Astrocyte of the spinal cord (primary cell): Measurements from ENCODE around the gene CDC42.

Experiments
- DNase-seq: peaks from one replicate; pipeline ENCODE4 v3.0.0; 2011; ENCODE audit warnings: low read depth, low spot score
- H3K4me3 ChIP-seq: 2 replicates; pipeline ENCODE4 v1.5.1; 2011; ENCODE audit warnings: low read depth, mild to moderate bottlenecking, low read length, moderate library complexity
- in situ Hi-C: cut with HindIII; loops from 2 replicates; pipeline ENCODE4 v1.10.0; 2017; ENCODE audit warnings: low sequenced_read_pairs
- TF ChIP-seq, protein P1 (sequence below): IDR thresholded peaks from 2 replicates; pipeline ENCODE4 v1.5.1; 2012; ENCODE audit warnings: low read depth, mild to moderate bottlenecking, low read length, inconsistent platforms

Gene CDC42

DNA sequence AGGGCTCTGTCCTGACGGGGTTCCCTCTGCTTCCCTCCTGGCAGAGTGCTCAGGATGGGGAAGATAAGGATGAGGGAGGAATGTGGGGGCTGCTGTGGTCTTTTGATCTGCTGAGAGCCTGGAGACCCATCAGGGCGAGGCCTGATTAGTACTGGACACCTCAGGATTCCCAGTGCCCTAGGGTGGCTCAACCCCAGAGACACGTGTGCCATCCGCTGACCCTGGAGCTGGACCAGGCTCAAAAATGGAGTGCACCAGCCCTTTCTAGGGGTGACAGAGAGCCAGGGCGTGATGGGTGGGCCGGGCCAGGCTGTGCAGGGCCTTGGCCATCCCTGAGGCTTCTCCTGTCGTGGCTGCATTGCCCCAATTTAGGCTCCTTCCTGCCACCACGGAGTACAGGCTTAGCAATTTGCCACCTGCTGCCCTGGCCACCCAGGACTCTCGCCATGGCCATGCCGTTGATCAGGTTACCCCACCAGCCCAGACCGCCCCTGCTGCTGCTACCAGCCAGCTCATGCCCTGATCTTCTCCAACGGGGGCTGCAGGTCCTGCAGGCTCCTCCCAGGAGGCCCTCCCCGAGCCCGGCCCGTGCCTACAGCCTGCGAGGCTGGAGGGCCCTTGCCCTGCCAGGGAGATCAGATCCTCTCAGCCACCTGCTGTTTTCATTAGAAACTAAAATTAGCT lies 80.9 kb downstream of the CDC42 start:
- no peak overlapping the region for H3K4me3 ChIP-seq
- DNase-seq = no peak
- in situ Hi-C loops = no loop called here
- TF ChIP-seq, protein P1, sequence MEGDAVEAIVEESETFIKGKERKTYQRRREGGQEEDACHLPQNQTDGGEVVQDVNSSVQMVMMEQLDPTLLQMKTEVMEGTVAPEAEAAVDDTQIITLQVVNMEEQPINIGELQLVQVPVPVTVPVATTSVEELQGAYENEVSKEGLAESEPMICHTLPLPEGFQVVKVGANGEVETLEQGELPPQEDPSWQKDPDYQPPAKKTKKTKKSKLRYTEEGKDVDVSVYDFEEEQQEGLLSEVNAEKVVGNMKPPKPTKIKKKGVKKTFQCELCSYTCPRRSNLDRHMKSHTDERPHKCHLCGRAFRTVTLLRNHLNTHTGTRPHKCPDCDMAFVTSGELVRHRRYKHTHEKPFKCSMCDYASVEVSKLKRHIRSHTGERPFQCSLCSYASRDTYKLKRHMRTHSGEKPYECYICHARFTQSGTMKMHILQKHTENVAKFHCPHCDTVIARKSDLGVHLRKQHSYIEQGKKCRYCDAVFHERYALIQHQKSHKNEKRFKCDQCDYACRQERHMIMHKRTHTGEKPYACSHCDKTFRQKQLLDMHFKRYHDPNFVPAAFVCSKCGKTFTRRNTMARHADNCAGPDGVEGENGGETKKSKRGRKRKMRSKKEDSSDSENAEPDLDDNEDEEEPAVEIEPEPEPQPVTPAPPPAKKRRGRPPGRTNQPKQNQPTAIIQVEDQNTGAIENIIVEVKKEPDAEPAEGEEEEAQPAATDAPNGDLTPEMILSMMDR = no peak

DNA sequence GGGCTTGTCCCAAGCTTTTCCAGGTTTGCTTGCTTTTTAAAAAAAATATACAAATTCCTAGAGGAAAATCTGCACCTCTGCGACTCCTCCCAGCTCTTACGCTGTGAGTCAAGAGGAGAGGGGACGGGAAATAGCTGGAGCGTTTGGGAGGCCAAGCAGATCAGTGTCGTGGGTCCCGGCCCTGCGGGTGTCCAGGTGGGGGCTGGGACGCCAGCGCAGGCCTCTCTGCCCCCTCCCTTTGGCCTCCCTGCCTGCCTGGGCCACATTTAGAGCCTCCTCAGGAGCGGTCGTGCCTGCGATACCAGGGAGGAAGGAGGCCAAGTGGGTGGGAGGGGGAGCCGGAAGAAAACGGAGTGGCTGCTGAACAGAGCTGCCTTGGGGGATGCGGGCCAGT lies 81.4 kb downstream of the CDC42 start:
- H3K4me3 ChIP-seq = no peak overlapping the region
- in situ Hi-C loops = no loop called here
- DNase-seq = no peak
- TF ChIP-seq, protein P1 = no peak

DNA sequence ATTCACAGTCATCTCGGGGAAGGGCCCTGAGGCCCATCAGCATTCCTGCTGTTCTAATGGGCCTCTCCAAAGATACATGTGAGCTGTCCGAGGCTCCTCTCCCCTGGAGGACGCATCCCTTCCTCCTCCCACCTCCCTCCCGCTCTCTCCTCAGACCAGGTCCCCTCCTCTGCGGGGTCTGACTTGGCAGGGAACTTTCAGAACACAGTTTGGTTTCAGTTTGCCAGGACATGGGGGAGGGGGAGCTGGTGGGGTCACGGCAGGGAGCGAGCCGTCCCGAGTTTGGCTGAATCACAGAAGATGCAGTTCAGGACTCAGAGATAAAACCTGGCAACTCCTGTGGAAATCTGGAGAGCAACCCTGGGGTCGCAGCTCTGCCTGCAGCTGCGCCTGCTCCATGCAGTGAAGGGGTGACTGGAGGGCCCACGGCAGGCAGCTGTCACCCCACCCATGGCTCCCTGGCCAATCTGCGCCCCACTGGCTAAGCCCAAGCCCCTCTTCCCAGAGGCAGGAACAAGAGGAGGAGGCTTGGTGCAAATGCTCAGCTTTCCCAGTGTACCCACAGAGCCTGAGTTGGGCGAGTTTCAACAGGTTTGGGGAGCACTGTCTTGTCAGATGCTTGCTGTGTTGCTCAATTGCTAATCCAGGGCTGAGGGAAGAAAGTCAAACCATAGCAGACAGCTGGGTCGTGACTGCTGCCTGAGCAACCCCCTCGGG lies 84.7 kb downstream of the CDC42 start:
- DNase-seq = peak; percentile 39
- H3K4me3 ChIP-seq = no peak overlapping the region
- in situ Hi-C loops = no loop called here
- TF ChIP-seq, protein P1 = no peak

DNA sequence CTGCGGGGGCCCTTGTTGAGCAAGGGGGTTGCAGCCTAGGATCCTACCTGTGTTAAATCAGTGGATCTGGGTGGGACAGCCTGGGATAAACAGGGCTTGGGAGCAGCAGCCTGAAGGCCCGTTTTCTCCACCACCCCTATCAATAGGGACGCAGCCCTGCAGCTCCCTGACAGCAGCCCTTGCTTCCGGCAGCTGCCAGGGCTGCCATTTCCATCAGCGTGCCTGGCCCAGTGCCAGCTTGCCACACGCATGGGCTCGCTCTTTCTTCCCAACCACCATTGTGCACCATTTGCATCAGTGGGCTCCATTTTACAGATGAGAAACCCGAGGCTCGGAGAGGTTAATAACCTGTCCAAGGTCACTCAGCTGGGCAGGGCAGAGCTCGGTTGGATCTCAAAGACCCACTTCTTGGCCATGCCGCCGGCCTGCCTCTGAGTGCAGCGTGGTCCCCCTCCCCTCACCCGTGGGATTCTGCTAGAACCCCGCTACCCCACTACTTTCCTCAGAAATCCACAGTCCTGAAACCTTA lies 86.6 kb downstream of the CDC42 start:
- no peak overlapping the region for H3K4me3 ChIP-seq
- TF ChIP-seq, protein P1 = no peak
- in situ Hi-C loops = no loop called here
- DNase-seq = no peak

DNA sequence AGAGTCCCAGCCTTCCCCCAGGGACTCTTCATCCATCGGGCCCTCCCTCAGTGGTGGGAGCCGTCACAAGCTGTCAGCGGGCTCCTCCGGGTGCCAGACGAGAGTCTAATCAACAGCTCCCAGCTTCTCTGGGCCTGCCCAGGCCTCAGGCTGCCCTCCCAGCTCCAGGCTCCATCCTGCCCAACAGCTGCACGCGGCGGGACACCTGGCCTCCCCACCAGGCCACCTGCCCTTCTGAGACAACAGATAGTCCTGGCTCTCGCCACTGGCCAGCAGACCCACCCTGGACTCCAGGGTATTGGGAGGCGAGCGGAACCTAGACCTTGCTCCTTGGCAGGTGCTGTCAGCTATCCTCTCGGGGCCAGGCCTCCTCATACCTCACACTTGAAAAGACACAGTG lies 87.3 kb downstream of the CDC42 start:
- no peak for DNase-seq
- TF ChIP-seq, protein P1 = no peak
- in situ Hi-C loops = no loop called here
- no peak overlapping the region for H3K4me3 ChIP-seq
